Upper lobe of left lung (tissue), 4 donors: ENCODE measurements around the gene FNDC3B.

Experiments used
- EP300 ChIP-seq, 4 donors: sonication (generic); formaldehyde crosslinking; IDR thresholded peaks; one replicate each; pipeline ENCODE4 v1.5.1; 2017; ENCODE audit warnings: antibody characterized with exemption in 4 of 4, control low read depth in 2 of 4
- POLR2A ChIP-seq, 4 donors: fragments of 450-650 bp; IDR thresholded peaks; one replicate each; pipeline ENCODE4 v1.5.1; 2016 to 2017; ENCODE audit warnings: antibody characterized with exemption in 4 of 4, mild to moderate bottlenecking in 2 of 4
- POLR2AphosphoS5 ChIP-seq, 2 donors: sonication (generic); formaldehyde crosslinking; IDR thresholded peaks; one replicate each; pipeline ENCODE4 v1.5.1; 2017; ENCODE audit warnings: antibody characterized with exemption in 2 of 2
- TF ChIP-seq, protein P1 (sequence below), 6 experiments: fragments of 450-650 bp in 4 of 6; fragments of 200-600 bp in 2 of 6; sonication (generic) in 2 of 6; IDR thresholded peaks; one replicate each; pipeline ENCODE4 v1.5.1; 2016 to 2019; ENCODE audit warnings: antibody characterized with exemption in 6 of 6

DNA sequence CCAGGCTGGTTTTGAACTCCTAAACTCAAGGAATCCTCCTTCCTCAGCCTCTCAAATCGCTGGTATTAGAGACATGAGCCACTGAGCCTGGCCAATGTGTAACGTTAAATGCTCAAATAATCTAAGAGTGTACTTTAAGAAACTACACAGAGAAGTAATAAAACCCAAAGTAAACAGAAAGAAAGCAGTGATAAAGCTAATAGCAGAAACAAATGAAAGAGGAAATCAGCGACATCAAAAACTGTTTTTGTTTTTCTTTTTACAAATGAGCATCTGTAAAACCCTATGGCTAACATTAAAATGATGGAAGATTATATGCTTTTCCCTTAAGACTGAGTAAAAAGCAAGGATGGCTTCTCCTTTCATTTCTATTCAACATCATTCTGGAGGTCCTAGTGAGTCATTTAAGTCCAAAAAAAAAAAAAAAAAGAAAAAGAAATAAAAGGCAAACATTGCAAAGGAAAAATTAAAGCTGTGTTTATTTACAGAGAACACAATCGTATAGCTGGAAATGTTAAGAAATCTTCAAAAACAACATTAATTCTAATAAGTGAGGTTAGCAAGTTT is 36.8 kb upstream of the FNDC3B start:
- TF ChIP-seq, protein P1, sequence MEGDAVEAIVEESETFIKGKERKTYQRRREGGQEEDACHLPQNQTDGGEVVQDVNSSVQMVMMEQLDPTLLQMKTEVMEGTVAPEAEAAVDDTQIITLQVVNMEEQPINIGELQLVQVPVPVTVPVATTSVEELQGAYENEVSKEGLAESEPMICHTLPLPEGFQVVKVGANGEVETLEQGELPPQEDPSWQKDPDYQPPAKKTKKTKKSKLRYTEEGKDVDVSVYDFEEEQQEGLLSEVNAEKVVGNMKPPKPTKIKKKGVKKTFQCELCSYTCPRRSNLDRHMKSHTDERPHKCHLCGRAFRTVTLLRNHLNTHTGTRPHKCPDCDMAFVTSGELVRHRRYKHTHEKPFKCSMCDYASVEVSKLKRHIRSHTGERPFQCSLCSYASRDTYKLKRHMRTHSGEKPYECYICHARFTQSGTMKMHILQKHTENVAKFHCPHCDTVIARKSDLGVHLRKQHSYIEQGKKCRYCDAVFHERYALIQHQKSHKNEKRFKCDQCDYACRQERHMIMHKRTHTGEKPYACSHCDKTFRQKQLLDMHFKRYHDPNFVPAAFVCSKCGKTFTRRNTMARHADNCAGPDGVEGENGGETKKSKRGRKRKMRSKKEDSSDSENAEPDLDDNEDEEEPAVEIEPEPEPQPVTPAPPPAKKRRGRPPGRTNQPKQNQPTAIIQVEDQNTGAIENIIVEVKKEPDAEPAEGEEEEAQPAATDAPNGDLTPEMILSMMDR (IDR thresholded peaks at IDR 0.05) = no peak
- TF ChIP-seq POLR2AphosphoS5 (IDR thresholded peaks at IDR 0.05) (no peak), POLR2A (IDR thresholded peaks at IDR 0.05) (no peak), EP300 (IDR thresholded peaks at IDR 0.05) (no peak)
